Astrocyte (in vitro differentiated cells and primary cell): Measurements from ENCODE around the gene FBLIM1.

Experiments used
- EZH2 ChIP-seq: IDR thresholded peaks from 2 replicates; pipeline ENCODE4 v1.6.1; 2012; ENCODE audit warnings: mild to moderate bottlenecking, low read length, inconsistent platforms; ENCODE audit not compliant: insufficient read depth
- TF ChIP-seq, protein P1 (sequence below): IDR thresholded peaks from 2 replicates; pipeline ENCODE4 v1.5.1; 2011; ENCODE audit warnings: low read depth, mild to moderate bottlenecking, inconsistent platforms, low read length, moderate library complexity; ENCODE audit not compliant: insufficient read depth

DNA sequence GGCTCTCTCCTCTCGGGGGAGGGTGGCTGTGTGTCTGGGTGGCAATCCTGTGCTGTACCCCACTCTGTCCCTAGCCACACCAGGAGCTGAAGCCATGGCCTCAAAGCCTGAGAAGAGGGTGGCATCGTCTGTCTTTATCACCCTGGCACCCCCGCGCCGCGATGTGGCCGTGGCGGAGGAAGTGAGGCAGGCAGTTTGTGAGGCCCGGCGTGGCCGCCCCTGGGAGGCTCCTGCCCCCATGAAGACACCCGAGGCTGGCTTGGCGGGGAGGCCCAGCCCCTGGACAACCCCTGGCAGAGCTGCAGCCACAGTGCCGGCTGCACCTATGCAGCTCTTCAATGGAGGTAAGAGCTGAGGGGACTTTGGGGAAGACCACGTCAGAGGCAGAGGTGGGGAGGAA, 6.3 kb downstream of the FBLIM1 start:
- TF ChIP-seq, protein P1, sequence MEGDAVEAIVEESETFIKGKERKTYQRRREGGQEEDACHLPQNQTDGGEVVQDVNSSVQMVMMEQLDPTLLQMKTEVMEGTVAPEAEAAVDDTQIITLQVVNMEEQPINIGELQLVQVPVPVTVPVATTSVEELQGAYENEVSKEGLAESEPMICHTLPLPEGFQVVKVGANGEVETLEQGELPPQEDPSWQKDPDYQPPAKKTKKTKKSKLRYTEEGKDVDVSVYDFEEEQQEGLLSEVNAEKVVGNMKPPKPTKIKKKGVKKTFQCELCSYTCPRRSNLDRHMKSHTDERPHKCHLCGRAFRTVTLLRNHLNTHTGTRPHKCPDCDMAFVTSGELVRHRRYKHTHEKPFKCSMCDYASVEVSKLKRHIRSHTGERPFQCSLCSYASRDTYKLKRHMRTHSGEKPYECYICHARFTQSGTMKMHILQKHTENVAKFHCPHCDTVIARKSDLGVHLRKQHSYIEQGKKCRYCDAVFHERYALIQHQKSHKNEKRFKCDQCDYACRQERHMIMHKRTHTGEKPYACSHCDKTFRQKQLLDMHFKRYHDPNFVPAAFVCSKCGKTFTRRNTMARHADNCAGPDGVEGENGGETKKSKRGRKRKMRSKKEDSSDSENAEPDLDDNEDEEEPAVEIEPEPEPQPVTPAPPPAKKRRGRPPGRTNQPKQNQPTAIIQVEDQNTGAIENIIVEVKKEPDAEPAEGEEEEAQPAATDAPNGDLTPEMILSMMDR, result no peak
- no peak for TF ChIP-seq EZH2
